ENCODE data around the gene ADAMTSL2.

- no peak for TF ChIP-seq ARNTL (CRISPR knock-in tag; IDR thresholded peaks at IDR 0.05; ENCODE audit: borderline replicate concordance, low read depth)
- no peak for TF ChIP-seq ZFP3 (CRISPR knock-in tag; IDR thresholded peaks at IDR 0.05)
- TF ChIP-seq PPARA (CRISPR knock-in tag; IDR thresholded peaks at IDR 0.05; ENCODE audit: borderline replicate concordance) = no peak
- no peak for TF ChIP-seq ZFP30 (CRISPR knock-in tag; IDR thresholded peaks at IDR 0.05)
- TF ChIP-seq CSDC2 (CRISPR knock-in tag; IDR thresholded peaks at IDR 0.05) = no peak
- TF ChIP-seq ISL1 (CRISPR knock-in tag; IDR thresholded peaks at IDR 0.05) = no peak
- TF ChIP-seq POU6F1 (CRISPR knock-in tag; IDR thresholded peaks at IDR 0.05; ENCODE audit: borderline replicate concordance, low read depth) = no peak
- no peak for TF ChIP-seq PATZ1 (CRISPR knock-in tag; IDR thresholded peaks at IDR 0.05; ENCODE audit: borderline replicate concordance)
- no peak for TF ChIP-seq TSHZ2 (CRISPR knock-in tag; IDR thresholded peaks at IDR 0.05)
- no peak for TF ChIP-seq RARB (CRISPR knock-in tag; IDR thresholded peaks at IDR 0.05)
- TF ChIP-seq ZNF8 (CRISPR knock-in tag; IDR thresholded peaks at IDR 0.05) = no peak
- no peak for TF ChIP-seq ZC3H10 (CRISPR knock-in tag; IDR thresholded peaks at IDR 0.05)
These were observed 12.6 kb downstream of the ADAMTSL2 start for GRCh38 chr9:133547116-133547515.
